Peyer's patch (tissue), 4 donors: Measurements from ENCODE around the gene OSBPL9. TPM values are rescaled to one million over a fixed set of nuclear protein-coding genes. Genes with fewer than 3 reads are reported as not detected.

Source experiments
- DNase-seq, 3 donors: peaks; one replicate each; pipeline ENCODE4 v3.0.0-alpha.2; 2017 to 2019
- H3K27ac ChIP-seq, 4 donors: fragments of 200-600 bp; sonication (generic); one replicate each; pipeline ENCODE4 v1.5.1; 2016 to 2019
- H3K27me3 ChIP-seq, 2 donors: fragments of 200-600 bp; sonication (generic); one replicate each; pipeline ENCODE4 v1.5.1; 2019
- H3K36me3 ChIP-seq, 3 donors: fragments of 200-600 bp; sonication (generic); one replicate each; pipeline ENCODE4 v1.5.1; 2016 to 2019
- H3K4me1 ChIP-seq, 4 donors: fragments of 200-600 bp; sonication (generic); one replicate each; pipeline ENCODE4 v1.5.1; 2016 to 2019
- H3K4me3 ChIP-seq, 4 donors: fragments of 200-600 bp; sonication (generic); 1 replicate in 3 of 4; 2 replicates in 1 of 4; pipeline ENCODE4 v1.5.1; 2016 to 2019; ENCODE audit warnings: mild to moderate bottlenecking in 1 of 4
- H3K9me3 ChIP-seq, 4 donors: fragments of 200-600 bp; sonication (generic); one replicate each; pipeline ENCODE4 v1.5.1; 2016 to 2019; ENCODE audit warnings: mild to moderate bottlenecking in 1 of 4
- POLR2A ChIP-seq, 2 donors: fragments of 450-650 bp; IDR thresholded peaks; one replicate each; pipeline ENCODE4 v1.5.1; 2017; ENCODE audit warnings: antibody characterized with exemption in 2 of 2, mild to moderate bottlenecking in 2 of 2, moderate library complexity in 2 of 2
- total RNA-seq, 4 donors: library from RNA; depleted of rRNA; stranded (reverse); fragments of >200 nt; gene quantifications; one replicate each; pipeline ENCODE4 v1.1.0, GENCODE V29; 2016
- TF ChIP-seq, protein P1 (sequence below), 6 experiments: fragments of 450-650 bp in 4 of 6; fragments of 200-600 bp in 2 of 6; sonication (generic) in 1 of 6; IDR thresholded peaks; one replicate each; pipeline ENCODE4 v1.5.1; 2017 to 2019; ENCODE audit warnings: antibody characterized with exemption in 6 of 6, mild to moderate bottlenecking in 3 of 6, moderate library complexity in 1 of 6

The OSBPL9 gene
- total RNA-seq, 4 donors from 2014 or later, result 54.1 to 597 (median 69.8) TPM

DNA sequence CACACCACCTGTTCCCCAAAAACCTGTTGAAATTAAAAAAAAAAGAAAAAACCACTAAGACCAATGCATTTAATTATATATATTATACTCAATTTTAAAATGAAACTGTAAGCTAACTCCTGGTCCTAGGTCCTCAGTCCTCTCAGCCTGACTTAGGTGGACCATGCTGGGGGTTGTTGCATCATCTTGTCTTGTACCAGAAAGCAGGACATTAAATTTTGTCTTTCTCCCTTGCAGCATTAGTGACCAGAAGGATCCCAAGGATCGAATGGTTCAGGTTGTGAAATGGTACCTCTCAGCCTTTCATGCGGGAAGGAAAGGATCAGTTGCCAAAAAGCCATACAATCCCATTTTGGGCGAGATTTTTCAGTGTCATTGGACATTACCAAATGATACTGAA is 164.0 kb downstream of the OSBPL9 start:
- Histone ChIP-seq H3K36me3 (peaks cover 0 to 62% (median 0%) of the 10 kb centered on the region in 3 donors), H3K4me3 (no peak overlapping the region), H3K27ac (no peak overlapping the region), H3K27me3 (no peaks in the 10 kb centered on the region), H3K9me3 (no peaks in the 10 kb centered on the region), H3K4me1 (no peaks in the 10 kb centered on the region)
- TF ChIP-seq, protein P1, sequence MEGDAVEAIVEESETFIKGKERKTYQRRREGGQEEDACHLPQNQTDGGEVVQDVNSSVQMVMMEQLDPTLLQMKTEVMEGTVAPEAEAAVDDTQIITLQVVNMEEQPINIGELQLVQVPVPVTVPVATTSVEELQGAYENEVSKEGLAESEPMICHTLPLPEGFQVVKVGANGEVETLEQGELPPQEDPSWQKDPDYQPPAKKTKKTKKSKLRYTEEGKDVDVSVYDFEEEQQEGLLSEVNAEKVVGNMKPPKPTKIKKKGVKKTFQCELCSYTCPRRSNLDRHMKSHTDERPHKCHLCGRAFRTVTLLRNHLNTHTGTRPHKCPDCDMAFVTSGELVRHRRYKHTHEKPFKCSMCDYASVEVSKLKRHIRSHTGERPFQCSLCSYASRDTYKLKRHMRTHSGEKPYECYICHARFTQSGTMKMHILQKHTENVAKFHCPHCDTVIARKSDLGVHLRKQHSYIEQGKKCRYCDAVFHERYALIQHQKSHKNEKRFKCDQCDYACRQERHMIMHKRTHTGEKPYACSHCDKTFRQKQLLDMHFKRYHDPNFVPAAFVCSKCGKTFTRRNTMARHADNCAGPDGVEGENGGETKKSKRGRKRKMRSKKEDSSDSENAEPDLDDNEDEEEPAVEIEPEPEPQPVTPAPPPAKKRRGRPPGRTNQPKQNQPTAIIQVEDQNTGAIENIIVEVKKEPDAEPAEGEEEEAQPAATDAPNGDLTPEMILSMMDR (IDR thresholded peaks at IDR 0.05), result no peak
- no peak for TF ChIP-seq POLR2A (IDR thresholded peaks at IDR 0.05)
- no peak for DNase-seq

DNA sequence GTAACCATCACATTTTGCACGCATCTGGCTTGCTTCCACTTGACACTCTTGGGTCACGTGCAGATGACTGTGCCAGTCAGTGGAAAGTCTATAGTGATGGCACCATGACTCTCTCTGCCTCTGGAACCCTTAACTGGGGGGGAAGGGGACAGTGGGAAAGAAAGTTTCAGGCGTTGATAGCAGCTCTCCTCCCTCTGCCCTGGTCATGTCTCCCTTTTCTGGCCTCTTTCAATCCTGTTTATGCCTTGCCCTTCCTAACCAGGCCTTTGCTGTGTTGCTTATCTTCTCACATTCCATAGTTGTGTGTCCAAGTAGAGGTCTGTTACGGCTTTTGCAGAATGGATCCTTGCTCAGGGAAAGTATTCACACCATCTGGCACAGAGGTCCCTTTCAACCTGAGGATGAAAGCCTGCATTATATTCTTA is 168.1 kb downstream of the OSBPL9 start:
- Histone ChIP-seq H3K36me3 (peaks cover 0 to 93% (median 0%) of the 10 kb centered on the region in 3 donors), H3K4me3 (no peak overlapping the region), H3K4me1 (no peaks in the 10 kb centered on the region), H3K27me3 (no peaks in the 10 kb centered on the region), H3K27ac (no peak overlapping the region), H3K9me3 (no peaks in the 10 kb centered on the region)
- no peak for DNase-seq
- TF ChIP-seq POLR2A (IDR thresholded peaks at IDR 0.05), result no peak
- TF ChIP-seq, protein P1 (IDR thresholded peaks at IDR 0.05), result no peak

DNA sequence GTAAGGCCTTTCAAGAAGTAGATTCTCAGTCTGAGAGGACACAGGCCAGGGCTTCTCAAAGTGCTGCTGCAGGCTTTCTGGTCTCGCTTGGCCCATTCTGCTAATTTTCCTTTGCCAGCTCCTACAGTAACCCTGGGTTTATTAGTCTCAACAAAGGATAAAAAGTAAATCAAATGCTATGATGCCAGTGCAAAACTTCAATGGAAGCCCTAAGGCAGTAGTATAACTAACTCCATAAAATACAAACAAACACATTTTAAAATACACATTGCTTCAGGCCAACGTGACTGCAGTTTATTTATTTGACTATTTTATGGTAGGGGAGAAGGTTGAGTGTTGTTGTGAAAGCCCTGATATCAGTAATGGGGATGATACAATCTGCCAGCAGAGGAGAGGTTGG is 172.0 kb downstream of the OSBPL9 start:
- H3K27me3 ChIP-seq, result no peaks in the 10 kb centered on the region
- no peaks in the 10 kb centered on the region for H3K9me3 ChIP-seq
- no peak overlapping the region for H3K27ac ChIP-seq
- H3K4me1 ChIP-seq, result no peaks in the 10 kb centered on the region
- no peak for DNase-seq
- H3K36me3 ChIP-seq, result peaks cover 0 to 98% (median 0%) of the 10 kb centered on the region in 3 donors
- no peak for TF ChIP-seq POLR2A (IDR thresholded peaks at IDR 0.05)
- TF ChIP-seq, protein P1 (IDR thresholded peaks at IDR 0.05), result no peak
- H3K4me3 ChIP-seq, result no peak overlapping the region

DNA sequence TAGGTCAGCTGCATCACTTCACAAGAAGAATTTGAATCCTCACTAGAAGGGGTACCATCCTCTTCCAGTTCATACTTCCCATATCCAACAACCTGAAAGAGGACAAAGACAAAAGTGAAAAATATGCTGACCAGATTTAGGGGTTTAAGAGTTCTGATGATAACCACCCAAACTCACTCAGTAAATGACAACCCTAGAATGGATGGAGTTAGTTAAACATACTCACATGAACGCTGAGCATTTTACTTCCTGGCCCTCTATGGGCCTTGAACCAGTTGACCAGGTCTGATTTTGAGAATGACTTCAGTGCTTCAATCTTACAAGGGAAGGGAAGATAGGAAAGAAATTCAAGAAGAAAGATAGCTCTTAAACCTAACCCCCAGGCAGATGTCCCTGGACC is 172.4 kb downstream of the OSBPL9 start:
- no peaks in the 10 kb centered on the region for H3K27me3 ChIP-seq
- H3K9me3 ChIP-seq, result no peaks in the 10 kb centered on the region
- peaks cover 0 to 98% (median 0%) of the 10 kb centered on the region in 3 donors for H3K36me3 ChIP-seq
- H3K4me1 ChIP-seq, result no peaks in the 10 kb centered on the region
- H3K27ac ChIP-seq, result no peak overlapping the region
- TF ChIP-seq, protein P1 (IDR thresholded peaks at IDR 0.05), result no peak
- TF ChIP-seq POLR2A (IDR thresholded peaks at IDR 0.05), result no peak
- H3K4me3 ChIP-seq, result no peak overlapping the region
- DNase-seq, result no peak

DNA sequence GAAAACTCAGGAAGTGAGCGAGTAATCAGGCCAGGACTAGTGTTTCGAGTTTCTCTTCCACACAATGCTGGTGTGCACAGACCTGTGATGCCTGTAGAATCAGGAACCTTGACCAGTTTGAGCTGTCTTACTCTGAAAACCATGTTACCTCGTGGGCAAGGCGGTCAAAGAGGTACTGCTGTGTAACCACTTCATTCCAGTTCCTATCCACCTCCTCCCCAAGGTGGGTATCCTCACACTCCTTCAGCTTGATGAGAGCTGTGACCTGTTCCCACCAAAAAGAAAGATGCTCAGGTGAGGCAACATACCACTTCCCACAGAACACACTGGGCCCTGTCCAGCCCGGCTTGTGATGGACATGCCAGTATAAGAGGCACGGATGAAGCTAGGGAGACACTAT is 173.5 kb downstream of the OSBPL9 start:
- no peak for TF ChIP-seq POLR2A (IDR thresholded peaks at IDR 0.05)
- TF ChIP-seq, protein P1 (IDR thresholded peaks at IDR 0.05), result no peak
- no peak overlapping the region for H3K4me3 ChIP-seq
- no peaks in the 10 kb centered on the region for H3K4me1 ChIP-seq
- H3K9me3 ChIP-seq, result no peaks in the 10 kb centered on the region
- no peak for DNase-seq
- no peak overlapping the region for H3K27ac ChIP-seq
- H3K27me3 ChIP-seq, result no peaks in the 10 kb centered on the region
- H3K36me3 ChIP-seq, result peaks cover 0 to 98% (median 0%) of the 10 kb centered on the region in 3 donors

DNA sequence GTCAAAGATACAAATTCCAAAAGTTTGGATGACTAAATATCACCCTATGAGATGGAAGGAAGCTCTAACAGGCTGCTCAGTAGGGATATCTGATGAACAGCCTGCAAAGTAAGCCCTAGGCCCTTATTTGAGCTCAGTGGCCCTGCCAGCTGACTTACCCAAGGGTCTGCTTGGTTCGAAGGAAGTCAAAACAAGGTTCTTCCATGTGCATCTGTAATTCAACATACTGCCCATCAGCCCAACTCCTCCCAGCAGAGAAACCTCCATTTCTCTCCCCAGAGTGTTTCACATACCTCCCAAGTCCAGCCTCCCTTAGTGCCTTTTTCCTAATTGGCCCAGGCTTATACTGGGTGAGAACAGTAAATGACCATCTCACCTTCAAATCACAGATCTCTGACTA is 175.0 kb downstream of the OSBPL9 start:
- Histone ChIP-seq H3K27me3 (no peaks in the 10 kb centered on the region), H3K36me3 (peaks cover 0 to 85% (median 0%) of the 10 kb centered on the region in 3 donors), H3K27ac (no peak overlapping the region), H3K4me3 (no peak overlapping the region), H3K4me1 (no peaks in the 10 kb centered on the region), H3K9me3 (no peaks in the 10 kb centered on the region)
- no peak for DNase-seq
- TF ChIP-seq, protein P1 (IDR thresholded peaks at IDR 0.05), result no peak
- TF ChIP-seq POLR2A (IDR thresholded peaks at IDR 0.05), result no peak
